ENCODE data around the gene BRPF1. TPM values are rescaled to one million over a fixed set of nuclear protein-coding genes. Genes with fewer than 3 reads are reported as not detected.

Gene BRPF1
- total RNA-seq, 2 experiments from 2014 or later = 31.5 to 31.9 TPM

DNA sequence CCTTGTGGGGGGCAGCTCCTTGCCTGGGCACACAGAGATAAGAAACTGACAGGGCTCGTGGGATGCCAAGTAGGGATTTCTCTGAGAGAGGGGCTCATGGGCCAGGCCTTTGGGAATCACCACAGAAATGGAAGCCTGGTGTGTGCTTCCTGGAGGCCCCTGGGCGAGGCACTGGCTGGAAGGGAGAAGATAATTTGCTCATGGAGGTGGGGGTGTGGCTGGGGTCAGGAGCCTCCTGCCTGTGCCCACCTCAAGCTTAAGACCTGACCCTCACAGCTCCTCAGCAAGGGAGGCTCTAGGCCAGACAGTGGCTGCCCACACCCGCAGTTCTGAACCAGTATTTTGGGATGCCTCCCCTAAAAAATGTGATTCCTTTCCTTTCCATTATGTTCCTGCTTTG is 44.8 kb upstream of the BRPF1 start:
- Histone ChIP-seq H3K79me2 (ENCODE audit: insufficient read depth, low read depth, low read length) (no peaks in the 10 kb centered on the region), H4K20me1 (ENCODE audit: insufficient read depth, low read length) (no peaks in the 10 kb centered on the region), H2AFZ (ENCODE audit: low read length) (no peak overlapping the region), H3K9me2 (ENCODE audit: insufficient read depth, low read length) (no peaks in the 10 kb centered on the region), H3K4me3 (ENCODE audit: low read depth, low read length, poor library complexity, severe bottlenecking) (no peak overlapping the region), H3K36me3 (ENCODE audit: insufficient read depth, low read length) (peaks cover 74% of the 10 kb centered on the region), H3K4me1 (ENCODE audit: insufficient read depth, low read length, poor library complexity, severe bottlenecking) (peaks cover 15% of the 10 kb centered on the region), H3K27ac (ENCODE audit: low read depth, low read length, poor library complexity, severe bottlenecking) (no peak overlapping the region), H3K9me3 (ENCODE audit: low read length) (no peaks in the 10 kb centered on the region), H3K4me2 (ENCODE audit: low read length) (no peak overlapping the region)
- ChIA-PET CTCF (ENCODE audit: unreplicated experiment) (no interaction called here), POLR2A (interaction anchor here (0.7 kb wide), 1 partner anchor 98 kb away, joined by 3 read pairs; no protein-coding TSS in a partner anchor)
- TF ChIP-seq EZH2phosphoT487 (IDR thresholded peaks at IDR 0.05; ENCODE audit: borderline replicate concordance, low read depth, low read length) (no peak), CTCF (conservative IDR thresholded peaks at IDR 0.05; ENCODE audit: low read length) (no peak)
- no TSS peak for BruUV-seq (replicated peaks)
- DNase-seq (ENCODE audit: low spot score) = no peak
- intact Hi-C loops (cut with micrococcal nuclease; ENCODE audit: unreplicated experiment) = no loop called here

- no TSS peak for BruUV-seq (replicated peaks)
- Histone ChIP-seq H3K36me3 (ENCODE audit: insufficient read depth, low read length) (peaks cover 66% of the 10 kb centered on the region), H3K4me1 (ENCODE audit: insufficient read depth, low read length, poor library complexity, severe bottlenecking) (peaks cover 15% of the 10 kb centered on the region), H2AFZ (ENCODE audit: low read length) (no peak overlapping the region), H3K79me2 (ENCODE audit: insufficient read depth, low read depth, low read length) (no peaks in the 10 kb centered on the region), H3K27ac (ENCODE audit: low read depth, low read length, poor library complexity, severe bottlenecking) (no peak overlapping the region), H3K4me2 (ENCODE audit: low read length) (no peak overlapping the region), H3K9me2 (ENCODE audit: insufficient read depth, low read length) (no peaks in the 10 kb centered on the region), H3K4me3 (ENCODE audit: low read depth, low read length, poor library complexity, severe bottlenecking) (no peak overlapping the region), H3K9me3 (ENCODE audit: low read length) (no peaks in the 10 kb centered on the region), H4K20me1 (ENCODE audit: insufficient read depth, low read length) (no peaks in the 10 kb centered on the region)
- POLR2A ChIA-PET = interaction anchor here (0.7 kb wide), 1 partner anchor 98 kb away, joined by 3 read pairs; no protein-coding TSS in a partner anchor
- no peak for DNase-seq (ENCODE audit: low spot score)
- no peak for TF ChIP-seq CTCF (conservative IDR thresholded peaks at IDR 0.05; ENCODE audit: low read length)
- CTCF ChIA-PET (ENCODE audit: unreplicated experiment) = no interaction called here
- intact Hi-C loops (cut with micrococcal nuclease; ENCODE audit: unreplicated experiment) = no loop called here
Observed at GRCh38 chr3:9687514-9687913, 44.0 kb upstream of the BRPF1 start.

- DNase-seq (ENCODE audit: low spot score) = no peak
- ChIA-PET CTCF (ENCODE audit: unreplicated experiment) (no interaction called here), POLR2A (no interaction called here)
- Histone ChIP-seq H3K4me3 (ENCODE audit: low read depth, low read length, poor library complexity, severe bottlenecking) (no peak overlapping the region), H2AFZ (ENCODE audit: low read length) (no peak overlapping the region), H3K9me2 (ENCODE audit: insufficient read depth, low read length) (no peaks in the 10 kb centered on the region), H3K4me2 (ENCODE audit: low read length) (no peak overlapping the region), H3K27ac (ENCODE audit: low read depth, low read length, poor library complexity, severe bottlenecking) (no peak overlapping the region), H3K4me1 (ENCODE audit: insufficient read depth, low read length, poor library complexity, severe bottlenecking) (peaks cover 22% of the 10 kb centered on the region), H3K79me2 (ENCODE audit: insufficient read depth, low read depth, low read length) (no peaks in the 10 kb centered on the region), H4K20me1 (ENCODE audit: insufficient read depth, low read length) (no peaks in the 10 kb centered on the region), H3K9me3 (ENCODE audit: low read length) (no peaks in the 10 kb centered on the region), H3K36me3 (ENCODE audit: insufficient read depth, low read length) (peaks cover 68% of the 10 kb centered on the region)
- no TSS peak for BruUV-seq (replicated peaks)
- TF ChIP-seq EZH2phosphoT487 (IDR thresholded peaks at IDR 0.05; ENCODE audit: borderline replicate concordance, low read depth, low read length) (no peak), CTCF (conservative IDR thresholded peaks at IDR 0.05; ENCODE audit: low read length) (no peak)
- intact Hi-C loops (cut with micrococcal nuclease; ENCODE audit: unreplicated experiment) = no loop called here
Observed at GRCh38 chr3:9688961-9689360, 42.6 kb upstream of the BRPF1 start.
